Colon (tissue), 2 donors: ENCODE data around the gene BBS9.

Source experiments
- FAIRE-seq: peaks from 2 replicates; lab custom pipeline; 2012; peaks lifted over from hg19 to GRCh38; lab: Jason Lieb, UNC
- donor health status: control.
- donor health status: control.

Gene BBS9

DNA sequence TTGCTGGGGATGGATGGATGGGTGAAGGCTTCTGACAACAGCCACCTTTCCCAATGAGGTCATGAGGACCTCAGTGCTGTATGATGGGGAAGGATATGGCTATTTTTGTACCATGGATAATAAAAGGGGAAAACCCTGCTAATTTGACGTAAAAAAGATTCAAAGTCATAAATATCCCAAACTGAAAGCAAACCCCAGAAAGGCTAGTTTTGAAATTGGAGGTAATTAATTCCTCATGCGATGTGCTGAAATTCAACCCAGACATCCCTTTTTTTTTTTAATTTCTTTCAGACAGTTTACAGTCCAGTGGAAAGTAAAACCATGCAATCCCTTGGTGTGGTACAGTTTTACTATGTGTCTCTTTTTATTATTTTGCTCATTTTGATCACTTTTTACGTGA lies 521.5 kb downstream of the BBS9 start:
- no peak for FAIRE-seq

- FAIRE-seq: no peak
Observed at GRCh38 chr7:33651998-33652515, 522.7 kb downstream of the BBS9 start.

DNA sequence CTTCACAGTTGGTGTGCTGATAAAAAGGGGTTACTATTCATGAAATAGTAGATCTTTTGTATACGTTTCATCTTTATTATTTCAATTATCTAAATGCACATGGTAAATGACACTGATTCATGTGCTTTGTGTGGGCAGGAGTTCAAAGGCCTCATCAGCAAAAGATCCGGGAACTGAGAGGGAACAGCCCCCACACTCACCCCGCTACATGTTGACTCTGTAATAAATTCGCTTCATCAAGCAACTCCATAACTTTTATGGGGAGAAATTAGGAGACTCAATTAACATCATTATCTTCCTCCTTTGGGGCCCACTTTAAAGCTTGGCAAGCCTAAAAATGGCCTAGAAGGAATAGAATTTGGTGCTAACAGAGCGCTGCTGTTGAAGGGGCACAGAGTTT lies 525.3 kb downstream of the BBS9 start:
- FAIRE-seq: no peak
